CD4-positive, alpha-beta T cell (primary cell): Measurements from ENCODE around the gene IL22RA1. TPM values are rescaled to one million over a fixed set of nuclear protein-coding genes. Genes with fewer than 3 reads are reported as not detected.

Source experiments
- ATAC-seq: fragments of 200-7000 bp; cut with Tn5 transposase; one replicate; pipeline ENCODE4 v1.10.0; 2022; ENCODE audit warnings: mild to moderate bottlenecking; ENCODE audit not compliant: poor library complexity
- CTCF ChIA-PET: fragments of 350-600 bp; sonication (Branson Sonifier 250); formaldehyde crosslinking; loops from one replicate; lab custom pipeline; 2021; ENCODE audit warnings: antibody characterized with exemption, inconsistent platforms; lab: Charles Lee
- POLR2A ChIA-PET: fragments of 350-600 bp; sonication (Branson Sonifier 250); formaldehyde crosslinking; loops from one replicate; lab custom pipeline; 2021; ENCODE audit warnings: antibody characterized with exemption, inconsistent platforms; lab: Charles Lee
- DNase-seq, 14 experiments: peaks; one replicate each; pipeline ENCODE4 v3.0.0-alpha.2; 2013 to 2020; ENCODE audit warnings: mixed read lengths in 2 of 14
- H3K27ac ChIP-seq, 2 donors: one replicate each; pipeline versions ENCODE4 v1.5.1 to v1.7.0; 2013; ENCODE audit warnings: low read length in 2 of 2, low read depth in 1 of 2, mild to moderate bottlenecking in 1 of 2
- H3K27me3 ChIP-seq, 2 experiments: 1 replicate in 1 of 2; 2 replicates in 1 of 2; pipeline versions ENCODE4 v1.6.1 to v1.7.0; 2013; ENCODE audit warnings: low read length in 2 of 2, control low read depth in 1 of 2, mild to moderate bottlenecking in 1 of 2, moderate library complexity in 1 of 2; ENCODE audit not compliant: insufficient read depth in 2 of 2, control insufficient read depth in 1 of 2
- H3K36me3 ChIP-seq: one replicate; pipeline ENCODE4 v1.6.1; 2013; ENCODE audit warnings: low read length, control low read depth; ENCODE audit not compliant: insufficient read depth
- H3K4me1 ChIP-seq: one replicate; pipeline ENCODE4 v1.6.1; 2013; ENCODE audit warnings: low read length, control low read depth; ENCODE audit not compliant: insufficient read depth
- H3K4me3 ChIP-seq: one replicate; pipeline ENCODE4 v1.5.1; 2013; ENCODE audit warnings: mild to moderate bottlenecking, low read length, moderate library complexity
- H3K9me3 ChIP-seq, 2 experiments: 1 replicate in 1 of 2; 2 replicates in 1 of 2; pipeline versions ENCODE4 v1.6.1 to v1.7.0; 2013; ENCODE audit warnings: low read length in 2 of 2, mild to moderate bottlenecking in 2 of 2, control low read depth in 1 of 2, moderate library complexity in 1 of 2; ENCODE audit not compliant: control insufficient read depth in 1 of 2, insufficient read depth in 1 of 2
- H3K27ac Mint-ChIP-seq: one replicate; pipeline ENCODE4 v1.8.0; 2020; ENCODE audit warnings: mixed read lengths
- H3K27me3 Mint-ChIP-seq: one replicate; pipeline ENCODE4 v1.8.0; 2021; ENCODE audit warnings: mixed read lengths
- H3K36me3 Mint-ChIP-seq: one replicate; pipeline ENCODE4 v1.8.0; 2021; ENCODE audit warnings: low read depth, mixed read lengths
- H3K4me1 Mint-ChIP-seq: one replicate; pipeline ENCODE4 v1.8.0; 2021; ENCODE audit warnings: low read depth, mixed read lengths
- H3K4me3 Mint-ChIP-seq: one replicate; pipeline ENCODE4 v1.8.0; 2020; ENCODE audit warnings: mild to moderate bottlenecking, mixed read lengths
- H3K9me3 Mint-ChIP-seq: one replicate; pipeline ENCODE4 v1.8.0; 2020; ENCODE audit warnings: mixed read lengths
- intact Hi-C, 2 experiments: fragments of 100-400 bp; cut with DNase I in 1 of 2; cut with micrococcal nuclease in 1 of 2; formaldehyde crosslinking; loops; one replicate each; pipeline versions ENCODE4 v1.15.1 to v1.9.0; 2023 to 2025; cut with DNase I, micrococcal nuclease
- polyA plus RNA-seq, 2 donors: library from polyadenylated mRNA; unstranded; fragments of 120-200 nt; gene quantifications; one replicate each; pipeline ENCODE4 v1.2.1, GENCODE V29; 2013
- total RNA-seq, 174 experiments: library from RNA in 2 of 174; stranded (reverse) in 2 of 174; gene quantifications; one replicate each; pipeline ENCODE4 v1.2.3 and lab custom pipeline; 2021 to 2026
- TF ChIP-seq, protein P1 (sequence below): fragments of 200-600 bp; IDR thresholded peaks from one replicate; pipeline ENCODE4 v1.8.0; 2022; ENCODE audit warnings: antibody characterized with exemption, mild to moderate bottlenecking

IL22RA1 gene, protein sequence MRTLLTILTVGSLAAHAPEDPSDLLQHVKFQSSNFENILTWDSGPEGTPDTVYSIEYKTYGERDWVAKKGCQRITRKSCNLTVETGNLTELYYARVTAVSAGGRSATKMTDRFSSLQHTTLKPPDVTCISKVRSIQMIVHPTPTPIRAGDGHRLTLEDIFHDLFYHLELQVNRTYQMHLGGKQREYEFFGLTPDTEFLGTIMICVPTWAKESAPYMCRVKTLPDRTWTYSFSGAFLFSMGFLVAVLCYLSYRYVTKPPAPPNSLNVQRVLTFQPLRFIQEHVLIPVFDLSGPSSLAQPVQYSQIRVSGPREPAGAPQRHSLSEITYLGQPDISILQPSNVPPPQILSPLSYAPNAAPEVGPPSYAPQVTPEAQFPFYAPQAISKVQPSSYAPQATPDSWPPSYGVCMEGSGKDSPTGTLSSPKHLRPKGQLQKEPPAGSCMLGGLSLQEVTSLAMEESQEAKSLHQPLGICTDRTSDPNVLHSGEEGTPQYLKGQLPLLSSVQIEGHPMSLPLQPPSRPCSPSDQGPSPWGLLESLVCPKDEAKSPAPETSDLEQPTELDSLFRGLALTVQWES
- not detected for total RNA-seq
- polyA plus RNA-seq (2013, experiment 1 of 2), result not detected
- polyA plus RNA-seq (2013, experiment 2 of 2), result not detected
- total RNA-seq (lab: John Stamatoyannopoulos, UW), result 0 to 0.22 (median 0) reads per million in 172 experiments

DNA sequence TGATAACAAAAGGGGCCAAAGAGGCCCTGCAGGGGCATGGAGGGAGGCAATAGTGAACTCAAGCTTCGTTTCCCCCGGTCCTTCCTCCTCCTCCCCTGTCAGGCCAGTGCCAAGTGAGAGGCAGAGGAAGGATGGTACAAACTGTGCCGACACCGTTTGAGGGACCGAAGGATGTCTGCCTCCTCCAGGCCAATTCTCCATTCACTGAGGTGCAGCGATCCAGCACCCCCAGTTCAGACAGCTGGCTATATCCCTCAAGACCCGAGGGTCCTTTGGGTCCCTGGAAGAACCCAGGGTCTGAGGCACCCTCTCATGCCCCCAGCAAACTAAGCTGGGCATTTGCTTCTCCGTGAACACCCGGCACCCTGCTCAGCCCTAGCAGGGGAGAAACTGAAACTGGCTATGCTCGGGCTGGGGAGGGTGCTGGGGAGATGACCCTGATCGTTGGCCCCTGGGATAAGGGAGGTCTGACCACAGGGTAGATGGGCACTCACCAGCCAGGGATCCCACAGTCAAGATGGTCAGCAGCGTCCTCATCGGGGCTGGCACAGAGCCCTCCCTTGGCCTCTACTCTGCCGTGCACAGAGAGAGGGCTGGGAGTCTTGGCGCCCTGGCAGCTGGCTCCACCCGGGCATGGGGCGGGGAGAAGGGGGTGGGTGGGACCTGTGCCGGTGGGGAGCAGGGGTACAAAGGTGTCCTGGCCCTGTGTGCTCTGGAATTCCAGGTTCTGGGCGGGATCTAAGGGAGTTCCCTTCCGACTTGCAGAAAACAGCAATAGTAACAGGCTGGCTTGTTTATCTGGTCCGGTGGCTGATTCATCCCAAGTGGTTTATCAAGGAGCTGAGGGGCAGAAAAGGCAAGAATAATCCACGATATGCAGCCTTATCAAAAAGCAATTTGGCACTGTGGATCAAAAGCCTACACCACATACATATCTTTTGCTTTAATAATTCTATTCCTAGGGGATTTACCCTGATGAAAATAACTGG, at the start of gene IL22RA1:
Gene IL22RA1, minus strand, starts transcription at position 595 of the 989 bp plus-strand sequence. Its CDS starts 58 bp downstream, at position 537.
- no peaks in the 10 kb centered on the region for H3K27me3 ChIP-seq
- intact Hi-C loops, result no loop called here
- H3K4me1 ChIP-seq, result no peaks in the 10 kb centered on the region
- Mint-ChIP-seq H3K4me1 (no peaks in the 10 kb centered on the region), H3K4me3 (no peak within 1 kb of the TSS), H3K27me3 (peaks cover 16% of the 10 kb centered on the region), H3K27ac (no peak within 1 kb of the TSS), H3K36me3 (no peaks in the 10 kb centered on the region), H3K9me3 (no peaks in the 10 kb centered on the region)
- peaks cover 0 to 8% of the 10 kb centered on the region in 2 experiments for H3K9me3 ChIP-seq
- no peak within 1 kb of the TSS for H3K27ac ChIP-seq
- TF ChIP-seq, protein P1, sequence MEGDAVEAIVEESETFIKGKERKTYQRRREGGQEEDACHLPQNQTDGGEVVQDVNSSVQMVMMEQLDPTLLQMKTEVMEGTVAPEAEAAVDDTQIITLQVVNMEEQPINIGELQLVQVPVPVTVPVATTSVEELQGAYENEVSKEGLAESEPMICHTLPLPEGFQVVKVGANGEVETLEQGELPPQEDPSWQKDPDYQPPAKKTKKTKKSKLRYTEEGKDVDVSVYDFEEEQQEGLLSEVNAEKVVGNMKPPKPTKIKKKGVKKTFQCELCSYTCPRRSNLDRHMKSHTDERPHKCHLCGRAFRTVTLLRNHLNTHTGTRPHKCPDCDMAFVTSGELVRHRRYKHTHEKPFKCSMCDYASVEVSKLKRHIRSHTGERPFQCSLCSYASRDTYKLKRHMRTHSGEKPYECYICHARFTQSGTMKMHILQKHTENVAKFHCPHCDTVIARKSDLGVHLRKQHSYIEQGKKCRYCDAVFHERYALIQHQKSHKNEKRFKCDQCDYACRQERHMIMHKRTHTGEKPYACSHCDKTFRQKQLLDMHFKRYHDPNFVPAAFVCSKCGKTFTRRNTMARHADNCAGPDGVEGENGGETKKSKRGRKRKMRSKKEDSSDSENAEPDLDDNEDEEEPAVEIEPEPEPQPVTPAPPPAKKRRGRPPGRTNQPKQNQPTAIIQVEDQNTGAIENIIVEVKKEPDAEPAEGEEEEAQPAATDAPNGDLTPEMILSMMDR, result no peak
- ATAC-seq, result no peak
- ChIA-PET CTCF (no interaction called here), POLR2A (no interaction called here)
- no peaks in the 10 kb centered on the region for H3K36me3 ChIP-seq
- H3K4me3 ChIP-seq, result no peak within 1 kb of the TSS
- DNase-seq, result no peak

DNA sequence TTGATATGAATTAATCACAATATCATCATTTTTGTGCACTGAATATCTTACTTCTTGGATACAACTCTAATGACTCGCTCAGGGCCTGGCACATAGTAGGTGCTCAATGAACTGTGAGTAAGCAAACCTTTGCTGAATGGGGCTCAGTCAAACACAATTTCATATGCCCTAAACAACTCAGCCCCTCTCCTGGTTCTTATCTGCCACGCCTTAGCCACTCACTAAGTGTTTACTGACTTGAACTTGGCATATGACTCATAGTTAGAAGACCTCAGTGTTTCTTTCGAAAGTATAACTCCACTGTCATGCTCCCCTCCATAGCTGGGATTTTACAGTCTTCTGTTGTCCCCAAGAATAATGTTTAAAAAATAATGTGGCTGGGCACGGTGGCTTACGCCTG, 48.9 kb upstream of the IL22RA1 start:
- H3K9me3 ChIP-seq, result no peaks in the 10 kb centered on the region
- TF ChIP-seq, protein P1, result no peak
- intact Hi-C loops, result no loop called here
- no peaks in the 10 kb centered on the region for H3K36me3 ChIP-seq
- no peak for ATAC-seq
- ChIA-PET CTCF (interaction anchor here (1.4 kb wide), 1 partner anchor 444 kb away, joined by 3 read pairs; no protein-coding TSS in a partner anchor), POLR2A (no interaction called here)
- Mint-ChIP-seq H3K4me3 (no peak overlapping the region), H3K9me3 (no peaks in the 10 kb centered on the region), H3K4me1 (peaks cover 32% of the 10 kb centered on the region), H3K27me3 (no peaks in the 10 kb centered on the region), H3K36me3 (no peaks in the 10 kb centered on the region), H3K27ac (no peak overlapping the region)
- no peak overlapping the region for H3K4me3 ChIP-seq
- DNase-seq, result peak in 4 of 14 experiments; percentile 30 to 49 (median 32)
- no peak overlapping the region for H3K27ac ChIP-seq
- H3K4me1 ChIP-seq, result peaks cover 26% of the 10 kb centered on the region
- H3K27me3 ChIP-seq, result no peaks in the 10 kb centered on the region

DNA sequence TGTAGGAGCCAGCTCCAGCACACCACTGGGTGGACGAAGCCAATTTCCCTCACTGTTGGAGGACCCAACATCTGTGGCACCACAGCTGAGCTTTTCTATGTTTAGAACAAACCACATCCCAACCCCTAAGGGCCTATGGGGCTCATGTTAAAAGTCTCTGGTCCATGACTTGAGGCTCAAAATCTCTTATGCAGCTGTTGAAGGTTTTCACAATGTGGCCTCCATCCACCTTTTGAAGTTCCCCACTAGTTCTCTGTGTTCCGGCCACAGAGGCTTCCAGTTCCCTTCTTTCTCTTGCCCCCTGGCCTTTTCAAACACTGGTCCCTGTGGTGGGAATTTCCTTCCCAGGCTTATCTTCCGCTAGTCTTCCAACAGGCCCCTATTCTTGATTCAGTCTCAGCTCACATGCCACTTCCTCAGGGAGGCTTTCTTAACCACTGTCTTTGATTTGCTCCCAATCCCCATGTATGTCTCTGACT, 48.1 kb upstream of the IL22RA1 start:
- Mint-ChIP-seq H3K36me3 (no peaks in the 10 kb centered on the region), H3K27me3 (no peaks in the 10 kb centered on the region), H3K9me3 (no peaks in the 10 kb centered on the region), H3K27ac (no peak overlapping the region), H3K4me3 (peak overlapping the region; percentile 23), H3K4me1 (peaks cover 38% of the 10 kb centered on the region)
- Histone ChIP-seq H3K36me3 (no peaks in the 10 kb centered on the region), H3K27me3 (no peaks in the 10 kb centered on the region), H3K27ac (no peak overlapping the region), H3K4me1 (peaks cover 34% of the 10 kb centered on the region), H3K4me3 (no peak overlapping the region), H3K9me3 (no peaks in the 10 kb centered on the region)
- ATAC-seq (no peak), DNase-seq (no peak)
- ChIA-PET CTCF (interaction anchor here (1.4 to 3.0 kb wide), 4 partner anchors 8 to 444 kb away, joined by 3 to 10 read pairs (median 6); no protein-coding TSS in a partner anchor), POLR2A (no interaction called here)
- intact Hi-C loops, result no loop called here
- TF ChIP-seq, protein P1, result no peak
